Fibroblast of lung (primary cell): Measurements from ENCODE around the gene EPHA1. TPM values are rescaled to one million over a fixed set of nuclear protein-coding genes. Genes with fewer than 3 reads are reported as not detected.

ENCODE experiments used
- DNase-seq, 2 donors: peaks; one replicate each; pipeline versions ENCODE4 v3.0.0 to v3.0.0-alpha.2; 2010; ENCODE audit warnings: low read depth in 2 of 2
- H2AFZ ChIP-seq: 2 replicates; pipeline ENCODE4 v1.5.1; 2012; ENCODE audit warnings: low read length, control low read depth, inconsistent platforms
- H3K27ac ChIP-seq: 2 replicates; pipeline ENCODE4 v1.5.1; 2011; ENCODE audit warnings: low read length, control low read depth; ENCODE audit not compliant: insufficient read depth
- H3K27me3 ChIP-seq: 2 replicates; pipeline ENCODE4 v1.5.1; 2011; ENCODE audit warnings: mild to moderate bottlenecking, low read length; ENCODE audit not compliant: control insufficient read depth, insufficient read depth
- H3K36me3 ChIP-seq: 2 replicates; pipeline ENCODE4 v1.5.1; 2011; ENCODE audit warnings: low read length; ENCODE audit not compliant: control insufficient read depth, insufficient read depth
- H3K4me1 ChIP-seq: 2 replicates; pipeline ENCODE4 v1.5.1; 2011; ENCODE audit warnings: low read length; ENCODE audit not compliant: control insufficient read depth, insufficient read depth; ENCODE audit errors: extremely low read depth
- H3K4me2 ChIP-seq: 2 replicates; pipeline ENCODE4 v1.5.1; 2011; ENCODE audit warnings: low read length, control low read depth; ENCODE audit not compliant: insufficient read depth; ENCODE audit errors: extremely low read depth
- H3K4me3 ChIP-seq, 4 experiments: fragments of 200-600 bp in 1 of 4; sonication (generic) in 1 of 4; replicated peaks in 1 of 4; 2 replicates each; pipeline ENCODE4 v1.5.1; 2011 to 2016; ENCODE audit warnings: low read length in 4 of 4, low read depth in 3 of 4, mild to moderate bottlenecking in 3 of 4, control low read depth in 2 of 4, inconsistent platforms in 1 of 4, mixed read lengths in 1 of 4; ENCODE audit not compliant: insufficient read depth in 1 of 4; ENCODE audit errors: control extremely low read depth in 1 of 4
- H3K79me2 ChIP-seq: 2 replicates; pipeline ENCODE4 v1.5.1; 2012; ENCODE audit warnings: mild to moderate bottlenecking, low read length, inconsistent platforms; ENCODE audit not compliant: control insufficient read depth, insufficient read depth
- H3K9ac ChIP-seq: 2 replicates; pipeline ENCODE4 v1.5.1; 2011; ENCODE audit warnings: mild to moderate bottlenecking, low read length, control low read depth; ENCODE audit not compliant: insufficient read depth
- H3K9me3 ChIP-seq: 2 replicates; pipeline ENCODE4 v1.5.1; 2012; ENCODE audit warnings: low read depth, low read length; ENCODE audit not compliant: control insufficient read depth, insufficient read depth
- H4K20me1 ChIP-seq: 2 replicates; pipeline ENCODE4 v1.5.1; 2011; ENCODE audit warnings: low read length; ENCODE audit not compliant: control insufficient read depth, insufficient read depth; ENCODE audit errors: extremely low read depth
- EZH2 ChIP-seq: IDR thresholded peaks from 2 replicates; pipeline ENCODE4 v1.5.1; 2012; ENCODE audit warnings: low read length, control low read depth, mild to moderate bottlenecking; ENCODE audit errors: missing control alignments
- polyA plus RNA-seq, 2 donors: library from polyadenylated mRNA; depleted of rRNA in 1 of 2; stranded (reverse) in 1 of 2; unstranded in 1 of 2; fragments of >200 nt; gene quantifications; 2 replicates each; pipeline ENCODE4 v1.2.1, GENCODE V29; 2011 to 2012; ENCODE audit warnings: missing spikeins in 1 of 2
- total RNA-seq: library from RNA; depleted of rRNA; stranded (reverse); fragments of >200 nt; gene quantifications from 2 replicates; pipeline ENCODE4 v1.2.1, GENCODE V29; 2014
- TF ChIP-seq, protein P1 (sequence below), 2 donors: IDR thresholded peaks in 1 of 2; conservative IDR thresholded peaks in 1 of 2; 1 replicate in 1 of 2; 2 replicates in 1 of 2; pipeline ENCODE4 v1.5.1; 2011 to 2012; ENCODE audit warnings: low read length in 2 of 2, control low read depth in 1 of 2, inconsistent platforms in 1 of 2, low read depth in 1 of 2, mild to moderate bottlenecking in 1 of 2

EPHA1 gene
- total and polyA plus RNA-seq, 2 donors (not counting 1 experiment from before 2014, with no cell fraction given), result under 0.01 to 0.09 TPM

DNA sequence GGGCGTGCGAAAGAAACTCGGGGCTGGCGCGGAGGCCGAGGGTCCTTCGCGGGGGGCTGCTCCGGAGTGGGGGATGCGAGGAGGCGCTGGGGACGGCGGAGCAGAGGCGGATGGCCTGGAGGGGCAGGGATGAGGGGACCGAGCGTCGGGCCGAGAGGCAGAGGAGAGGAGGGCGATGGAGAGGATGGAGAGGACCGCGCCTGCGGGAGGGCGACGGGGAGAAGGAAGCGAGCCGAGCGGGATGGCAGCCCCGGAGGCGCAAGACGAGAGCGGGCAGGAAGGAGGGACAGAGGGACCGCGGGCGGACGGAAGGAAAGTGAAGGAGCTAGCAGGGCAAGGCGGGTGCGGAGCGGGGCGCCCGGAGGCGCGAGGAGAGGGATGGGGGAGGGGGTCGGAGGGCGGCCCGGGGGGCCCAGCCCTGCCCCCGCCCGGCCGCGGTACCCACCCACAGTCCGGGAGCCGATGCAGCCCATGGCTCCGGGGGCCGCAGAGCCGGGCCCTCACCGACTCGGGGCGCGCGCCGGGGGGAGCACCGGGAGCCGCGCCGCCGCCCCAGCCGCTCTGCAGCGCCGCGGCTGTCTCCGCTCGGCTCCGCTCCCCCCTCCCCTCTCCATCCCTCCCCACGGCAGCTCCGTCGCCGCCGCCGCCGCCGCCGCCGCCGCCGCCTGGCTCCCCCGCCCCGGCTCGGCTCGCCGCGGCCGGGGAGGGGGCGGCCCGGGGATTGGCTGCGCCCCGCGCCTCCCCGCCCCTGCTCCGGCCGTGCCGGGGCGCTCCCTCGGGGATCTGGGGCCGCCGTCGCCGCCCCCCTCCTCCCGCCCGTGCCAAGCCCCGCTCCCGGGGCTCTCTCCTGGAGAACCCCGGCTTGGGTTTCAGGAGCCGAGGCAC is 46.3 kb downstream of the EPHA1 start, which contains the start of gene FAM131B:
TSS of gene FAM131B (minus strand) at position 583 of the 885 bp plus-strand sequence. CDS start at position 473, 110 bp downstream.
- no peak within 1 kb of the TSS for H3K27ac ChIP-seq
- no peaks in the 10 kb centered on the region for H3K79me2 ChIP-seq
- H3K4me1 ChIP-seq, result no peaks in the 10 kb centered on the region
- H3K4me3 ChIP-seq, result peak within 1 kb of the TSS; percentile 49 to 66 (median 62)
- peak; percentile 87 for TF ChIP-seq EZH2
- TF ChIP-seq, protein P1, sequence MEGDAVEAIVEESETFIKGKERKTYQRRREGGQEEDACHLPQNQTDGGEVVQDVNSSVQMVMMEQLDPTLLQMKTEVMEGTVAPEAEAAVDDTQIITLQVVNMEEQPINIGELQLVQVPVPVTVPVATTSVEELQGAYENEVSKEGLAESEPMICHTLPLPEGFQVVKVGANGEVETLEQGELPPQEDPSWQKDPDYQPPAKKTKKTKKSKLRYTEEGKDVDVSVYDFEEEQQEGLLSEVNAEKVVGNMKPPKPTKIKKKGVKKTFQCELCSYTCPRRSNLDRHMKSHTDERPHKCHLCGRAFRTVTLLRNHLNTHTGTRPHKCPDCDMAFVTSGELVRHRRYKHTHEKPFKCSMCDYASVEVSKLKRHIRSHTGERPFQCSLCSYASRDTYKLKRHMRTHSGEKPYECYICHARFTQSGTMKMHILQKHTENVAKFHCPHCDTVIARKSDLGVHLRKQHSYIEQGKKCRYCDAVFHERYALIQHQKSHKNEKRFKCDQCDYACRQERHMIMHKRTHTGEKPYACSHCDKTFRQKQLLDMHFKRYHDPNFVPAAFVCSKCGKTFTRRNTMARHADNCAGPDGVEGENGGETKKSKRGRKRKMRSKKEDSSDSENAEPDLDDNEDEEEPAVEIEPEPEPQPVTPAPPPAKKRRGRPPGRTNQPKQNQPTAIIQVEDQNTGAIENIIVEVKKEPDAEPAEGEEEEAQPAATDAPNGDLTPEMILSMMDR (conservative IDR thresholded peaks at IDR 0.05 in 1 of 2, IDR thresholded peaks at IDR 0.05 in 1 of 2; ENCODE audit: low read depth in 1 of 2, low read length in 2 of 2), result no peak
- no peaks in the 10 kb centered on the region for H3K9me3 ChIP-seq
- no peaks in the 10 kb centered on the region for H3K36me3 ChIP-seq
- peak within 1 kb of the TSS; percentile 23 for H3K9ac ChIP-seq
- H2AFZ ChIP-seq, result peak within 1 kb of the TSS; percentile 59
- no peaks in the 10 kb centered on the region for H4K20me1 ChIP-seq
- H3K27me3 ChIP-seq, result peaks cover 35% of the 10 kb centered on the region
- DNase-seq, result no peak
- H3K4me2 ChIP-seq, result peak within 1 kb of the TSS; percentile 88

DNA sequence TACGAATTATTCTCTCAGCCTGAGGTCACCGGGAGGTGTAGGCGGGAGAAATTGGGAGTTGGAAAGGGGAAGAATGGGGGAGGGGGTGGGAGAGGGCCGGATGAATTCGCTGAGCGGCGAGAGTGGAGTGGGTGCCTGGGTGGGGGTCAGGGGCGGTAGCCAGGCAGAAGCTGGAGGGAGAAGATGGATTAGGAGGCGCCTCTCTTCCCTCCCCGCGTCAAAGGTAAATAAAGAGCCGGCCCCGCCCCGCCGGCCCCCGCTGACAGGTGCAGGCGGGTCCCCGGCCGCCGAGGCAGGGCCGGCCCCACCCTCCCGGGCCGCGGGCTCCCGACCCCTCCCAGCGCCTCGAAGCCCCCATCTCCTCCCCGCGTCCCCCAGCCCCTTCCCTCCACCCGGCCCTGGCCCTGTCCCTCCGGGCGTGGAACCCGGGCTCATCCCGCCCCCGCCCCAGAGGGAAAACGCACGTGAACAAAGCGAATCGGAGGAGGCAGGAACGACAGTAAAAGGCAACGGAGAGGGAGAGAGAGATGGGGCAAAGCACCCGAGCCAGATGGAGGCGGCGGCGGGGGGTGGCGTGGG is 47.0 kb downstream of the EPHA1 start:
- Histone ChIP-seq H3K4me2 (no peak overlapping the region), H2AFZ (no peak overlapping the region), H3K36me3 (no peaks in the 10 kb centered on the region), H4K20me1 (no peaks in the 10 kb centered on the region), H3K9me3 (no peaks in the 10 kb centered on the region), H3K4me3 (peak overlapping the region in 3 of 4 experiments; percentile 49 to 66 (median 58)), H3K79me2 (no peaks in the 10 kb centered on the region), H3K27me3 (peaks cover 35% of the 10 kb centered on the region), H3K9ac (no peak overlapping the region), H3K4me1 (no peaks in the 10 kb centered on the region), H3K27ac (no peak overlapping the region)
- TF ChIP-seq EZH2, result no peak
- TF ChIP-seq, protein P1 (conservative IDR thresholded peaks at IDR 0.05 in 1 of 2, IDR thresholded peaks at IDR 0.05 in 1 of 2; ENCODE audit: low read depth in 1 of 2, low read length in 2 of 2), result no peak
- DNase-seq, result no peak

- H2AFZ ChIP-seq, result no peak overlapping the region
- TF ChIP-seq, protein P1 (conservative IDR thresholded peaks at IDR 0.05 in 1 of 2, IDR thresholded peaks at IDR 0.05 in 1 of 2; ENCODE audit: low read depth in 1 of 2, low read length in 2 of 2), result no peak
- TF ChIP-seq EZH2, result no peak
- H3K79me2 ChIP-seq, result no peaks in the 10 kb centered on the region
- no peaks in the 10 kb centered on the region for H4K20me1 ChIP-seq
- H3K4me2 ChIP-seq, result no peak overlapping the region
- no peak overlapping the region for H3K27ac ChIP-seq
- no peak for DNase-seq
- H3K27me3 ChIP-seq, result peaks cover 35% of the 10 kb centered on the region
- no peak overlapping the region for H3K9ac ChIP-seq
- no peaks in the 10 kb centered on the region for H3K36me3 ChIP-seq
- peak overlapping the region in 2 of 4 experiments; percentile 10 to 66 for H3K4me3 ChIP-seq
- H3K4me1 ChIP-seq, result no peaks in the 10 kb centered on the region
- no peaks in the 10 kb centered on the region for H3K9me3 ChIP-seq
These were observed 47.7 kb downstream of the EPHA1 start for GRCh38 chr7:143360788-143361551.
